ENCODE data around the gene DRD4. TPM values are rescaled to one million over a fixed set of nuclear protein-coding genes. Genes with fewer than 3 reads are reported as not detected.

Gene DRD4
- total RNA-seq, 2 experiments from 2014 or later, result 0.42 to 0.76 TPM

DNA sequence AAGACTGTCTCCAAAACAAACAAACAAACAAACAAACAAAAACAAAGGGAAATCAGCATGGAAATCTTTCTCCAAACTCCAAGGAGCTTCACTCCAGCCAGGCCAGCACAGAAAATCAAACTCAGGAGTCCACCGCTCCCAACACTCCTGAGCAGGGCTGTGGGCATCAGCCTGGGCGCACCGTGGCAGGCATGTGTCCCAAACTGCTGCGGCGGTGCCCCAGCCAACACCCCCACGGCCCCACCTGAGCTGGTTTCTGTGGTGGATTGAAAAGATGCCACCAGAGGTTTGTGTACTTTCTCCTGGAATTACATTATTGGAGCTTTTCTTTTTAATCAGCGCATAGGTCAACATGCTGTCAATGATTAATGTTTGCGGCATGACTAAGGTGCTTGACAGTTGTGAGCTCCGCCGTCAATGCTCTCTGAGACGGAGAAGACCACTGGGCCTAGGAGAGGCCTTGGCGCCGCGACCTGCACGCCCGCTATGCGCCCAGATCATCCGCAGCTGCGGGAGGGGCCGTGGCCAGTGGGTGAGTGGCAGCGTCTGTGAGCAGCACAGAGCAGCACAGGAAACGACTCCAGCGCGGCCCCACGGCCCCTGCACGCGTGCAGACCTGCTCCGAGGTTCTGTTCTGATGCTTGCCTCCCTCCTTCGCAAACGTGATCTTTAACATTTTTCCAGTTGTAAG lies 18.1 kb downstream of the DRD4 start:
- H3K27ac Mint-ChIP-seq, result no peak overlapping the region
- DNase-seq (no peak), ATAC-seq (no peak)
- no peaks in the 10 kb centered on the region for H3K4me1 Mint-ChIP-seq (ENCODE audit: low read depth)
- H3K9me3 Mint-ChIP-seq (ENCODE audit: insufficient read depth), result no peaks in the 10 kb centered on the region
- H3K27me3 Mint-ChIP-seq (ENCODE audit: low read depth), result no peaks in the 10 kb centered on the region
- ChIA-PET POLR2A (no interaction called here), CTCF (interaction anchor here (1.6 kb wide), 1 partner anchor 68 kb away, joined by 5 read pairs; no protein-coding TSS in a partner anchor)
- no peak overlapping the region for H3K4me3 Mint-ChIP-seq
- peaks cover 6% of the 10 kb centered on the region for H3K36me3 Mint-ChIP-seq (ENCODE audit: low read depth)

DNA sequence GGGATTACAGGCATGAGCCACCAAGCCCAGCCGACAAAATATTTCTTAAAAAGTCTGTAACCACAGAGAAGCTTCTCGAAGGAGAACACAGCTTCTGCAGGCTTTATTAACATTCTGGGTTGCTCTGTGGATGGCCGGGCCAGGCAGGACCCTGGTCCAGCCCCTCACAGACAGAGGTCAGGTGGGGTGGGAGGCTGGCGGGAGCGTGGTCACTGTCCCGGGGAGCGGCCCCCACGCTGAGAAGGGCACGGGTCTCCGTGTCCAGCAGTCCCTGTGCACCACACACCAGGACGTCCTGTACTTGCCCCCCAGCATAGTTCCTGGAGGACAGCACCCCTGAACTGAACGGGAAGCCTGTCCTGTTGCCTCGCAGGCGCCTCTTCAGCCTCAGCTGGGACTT lies 19.4 kb downstream of the DRD4 start:
- Mint-ChIP-seq H3K4me3 (no peak overlapping the region), H3K27me3 (ENCODE audit: low read depth) (no peaks in the 10 kb centered on the region), H3K4me1 (ENCODE audit: low read depth) (no peaks in the 10 kb centered on the region), H3K36me3 (ENCODE audit: low read depth) (peaks cover 4% of the 10 kb centered on the region), H3K27ac (no peak overlapping the region), H3K9me3 (ENCODE audit: insufficient read depth) (no peaks in the 10 kb centered on the region)
- DNase-seq (no peak), ATAC-seq (no peak)
- ChIA-PET CTCF (interaction anchor here (1.6 kb wide), 1 partner anchor 66 kb away, joined by 5 read pairs; no protein-coding TSS in a partner anchor), POLR2A (no interaction called here)

- CTCF ChIA-PET, result interaction anchor here (1.6 kb wide), 1 partner anchor 66 kb away, joined by 5 read pairs; no protein-coding TSS in a partner anchor
- ATAC-seq, result no peak
- H3K27ac Mint-ChIP-seq, result no peak overlapping the region
- no peaks in the 10 kb centered on the region for H3K27me3 Mint-ChIP-seq (ENCODE audit: low read depth)
- H3K9me3 Mint-ChIP-seq (ENCODE audit: insufficient read depth), result no peaks in the 10 kb centered on the region
- peaks cover 4% of the 10 kb centered on the region for H3K36me3 Mint-ChIP-seq (ENCODE audit: low read depth)
- no peak for DNase-seq
- H3K4me3 Mint-ChIP-seq, result no peak overlapping the region
- no peaks in the 10 kb centered on the region for H3K4me1 Mint-ChIP-seq (ENCODE audit: low read depth)
- POLR2A ChIA-PET, result no interaction called here
Measured at GRCh38 chr11:656866-657265, 19.8 kb downstream of the DRD4 start.

GRCh38 chr11:657691-658126 lies 20.6 kb downstream of the DRD4 start:
- ATAC-seq, result no peak
- ChIA-PET POLR2A (no interaction called here), CTCF (no interaction called here)
- H3K4me3 Mint-ChIP-seq, result no peak overlapping the region
- no peak for DNase-seq
- H3K9me3 Mint-ChIP-seq (ENCODE audit: insufficient read depth), result no peaks in the 10 kb centered on the region
- peaks cover 3% of the 10 kb centered on the region for H3K4me1 Mint-ChIP-seq (ENCODE audit: low read depth)
- H3K36me3 Mint-ChIP-seq (ENCODE audit: low read depth), result peaks cover 5% of the 10 kb centered on the region
- H3K27me3 Mint-ChIP-seq (ENCODE audit: low read depth), result no peaks in the 10 kb centered on the region
- H3K27ac Mint-ChIP-seq, result no peak overlapping the region

GRCh38 chr11:659532-660085 lies 22.5 kb downstream of the DRD4 start:
- Mint-ChIP-seq H3K36me3 (ENCODE audit: low read depth) (peaks cover 10% of the 10 kb centered on the region), H3K27me3 (ENCODE audit: low read depth) (no peaks in the 10 kb centered on the region), H3K9me3 (ENCODE audit: insufficient read depth) (no peaks in the 10 kb centered on the region), H3K27ac (no peak overlapping the region), H3K4me3 (no peak overlapping the region), H3K4me1 (ENCODE audit: low read depth) (peaks cover 5% of the 10 kb centered on the region)
- DNase-seq (no peak), ATAC-seq (no peak)
- POLR2A ChIA-PET, result interaction anchor here (0.7 kb wide), 1 partner anchor 329 kb away, joined by 5 read pairs; no protein-coding TSS in a partner anchor
- CTCF ChIA-PET, result no interaction called here

GRCh38 chr11:660281-660680 lies 23.2 kb downstream of the DRD4 start:
- Mint-ChIP-seq H3K4me1 (ENCODE audit: low read depth) (peaks cover 5% of the 10 kb centered on the region), H3K27me3 (ENCODE audit: low read depth) (no peaks in the 10 kb centered on the region), H3K4me3 (no peak overlapping the region), H3K27ac (no peak overlapping the region), H3K36me3 (ENCODE audit: low read depth) (peaks cover 9% of the 10 kb centered on the region), H3K9me3 (ENCODE audit: insufficient read depth) (no peaks in the 10 kb centered on the region)
- DNase-seq, result no peak
- ATAC-seq, result no peak
- POLR2A ChIA-PET, result interaction anchor here (1.0 kb wide), 1 partner anchor 71 kb away, joined by 3 read pairs; no protein-coding TSS in a partner anchor
- CTCF ChIA-PET, result no interaction called here

- H3K9me3 Mint-ChIP-seq (ENCODE audit: insufficient read depth), result no peaks in the 10 kb centered on the region
- POLR2A ChIA-PET, result interaction anchor here (1.0 kb wide), 1 partner anchor 72 kb away, joined by 3 read pairs; no protein-coding TSS in a partner anchor
- no peak for ATAC-seq
Measured at GRCh38 chr11:660681-661444, 23.8 kb downstream of the DRD4 start.

DNA sequence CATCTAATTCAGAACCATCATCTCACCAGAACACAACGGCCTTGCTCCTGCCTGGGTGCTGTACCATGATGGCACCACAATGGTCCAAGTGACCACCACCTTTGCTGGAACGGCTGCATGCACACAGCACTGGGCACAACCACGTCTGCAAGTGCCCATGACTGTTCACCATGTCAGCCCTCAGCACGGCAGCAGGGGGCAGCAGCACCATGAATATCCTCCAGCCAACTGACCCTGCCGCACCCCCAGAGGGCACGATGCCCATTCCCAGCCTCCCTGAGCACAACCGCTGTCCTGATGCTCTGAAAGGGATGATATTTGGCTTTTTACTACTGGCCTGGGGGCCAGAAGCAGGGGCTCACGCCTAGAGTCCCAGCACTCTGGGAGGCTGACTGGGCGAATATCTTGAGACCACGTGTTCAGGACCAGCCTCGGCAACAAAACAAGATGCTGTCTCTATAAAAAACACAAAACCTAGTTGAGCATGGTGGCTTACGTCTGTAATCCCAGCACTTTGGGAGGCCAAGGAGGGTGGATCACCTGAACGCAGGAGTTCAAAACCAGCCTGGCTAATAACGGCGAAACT lies 25.7 kb downstream of the DRD4 start:
- Mint-ChIP-seq H3K9me3 (ENCODE audit: insufficient read depth) (no peaks in the 10 kb centered on the region), H3K36me3 (ENCODE audit: low read depth) (peaks cover 13% of the 10 kb centered on the region), H3K27me3 (ENCODE audit: low read depth) (no peaks in the 10 kb centered on the region), H3K27ac (no peak overlapping the region), H3K4me1 (ENCODE audit: low read depth) (peaks cover 5% of the 10 kb centered on the region), H3K4me3 (no peak overlapping the region)
- ATAC-seq, result peak; percentile 74
- ChIA-PET CTCF (interaction anchor here (0.6 to 2.2 kb wide), 9 partner anchors 11 to 113 kb away, joined by 3 to 8 read pairs (median 4); partner anchors contain the start of gene TALDO1), POLR2A (no interaction called here)
- DNase-seq, result peak; percentile 54

More at GRCh38 chr11:660681-661444, 23.8 kb downstream of the DRD4 start:
- no peak overlapping the region for H3K4me3 Mint-ChIP-seq
- no peak overlapping the region for H3K27ac Mint-ChIP-seq
- H3K4me1 Mint-ChIP-seq (ENCODE audit: low read depth), result peaks cover 5% of the 10 kb centered on the region
- no peak for DNase-seq
- H3K36me3 Mint-ChIP-seq (ENCODE audit: low read depth), result peaks cover 10% of the 10 kb centered on the region
- H3K27me3 Mint-ChIP-seq (ENCODE audit: low read depth), result no peaks in the 10 kb centered on the region
- CTCF ChIA-PET, result interaction anchor here (1.1 kb wide), 1 partner anchor 62 kb away, joined by 3 read pairs; no protein-coding TSS in a partner anchor

DNA sequence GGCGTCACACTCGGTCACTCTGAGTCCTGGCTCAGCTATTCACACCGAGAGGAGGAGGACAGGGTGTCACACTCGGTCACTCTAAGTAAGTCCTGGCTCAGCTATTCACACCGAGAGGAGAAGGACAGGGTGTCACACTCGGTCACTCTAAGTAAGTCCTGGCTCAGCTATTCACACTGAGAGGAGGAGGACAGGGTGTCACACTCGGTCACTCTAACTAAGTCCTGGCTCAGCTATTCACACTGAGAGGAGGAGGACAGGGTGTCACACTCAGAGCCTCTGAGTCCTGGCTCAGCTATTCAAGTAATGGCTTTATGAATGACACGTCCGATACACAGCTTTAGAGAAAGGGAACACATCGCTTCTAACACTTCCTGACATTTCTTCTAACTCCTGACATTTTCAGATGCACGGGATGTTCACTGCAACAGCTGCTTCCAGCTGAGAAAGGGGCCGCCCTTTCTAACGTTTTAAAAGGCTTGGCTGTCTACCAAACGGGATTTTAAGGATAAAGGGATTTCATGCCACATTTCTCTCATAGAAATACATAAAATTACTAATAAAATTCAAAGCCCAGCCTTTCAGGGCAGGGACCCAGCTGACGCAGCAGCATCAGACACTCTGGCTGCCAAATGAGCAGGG lies 28.1 kb downstream of the DRD4 start:
- DNase-seq (no peak), ATAC-seq (no peak)
- Mint-ChIP-seq H3K4me1 (ENCODE audit: low read depth) (peaks cover 5% of the 10 kb centered on the region), H3K27ac (no peak overlapping the region), H3K27me3 (ENCODE audit: low read depth) (no peaks in the 10 kb centered on the region), H3K36me3 (ENCODE audit: low read depth) (peaks cover 17% of the 10 kb centered on the region), H3K9me3 (ENCODE audit: insufficient read depth) (no peaks in the 10 kb centered on the region), H3K4me3 (no peak overlapping the region)
- ChIA-PET POLR2A (no interaction called here), CTCF (interaction anchor here (0.9 to 1.0 kb wide), 2 partner anchors 9 to 57 kb away, joined by 3 to 4 read pairs; no protein-coding TSS in a partner anchor)

DNA sequence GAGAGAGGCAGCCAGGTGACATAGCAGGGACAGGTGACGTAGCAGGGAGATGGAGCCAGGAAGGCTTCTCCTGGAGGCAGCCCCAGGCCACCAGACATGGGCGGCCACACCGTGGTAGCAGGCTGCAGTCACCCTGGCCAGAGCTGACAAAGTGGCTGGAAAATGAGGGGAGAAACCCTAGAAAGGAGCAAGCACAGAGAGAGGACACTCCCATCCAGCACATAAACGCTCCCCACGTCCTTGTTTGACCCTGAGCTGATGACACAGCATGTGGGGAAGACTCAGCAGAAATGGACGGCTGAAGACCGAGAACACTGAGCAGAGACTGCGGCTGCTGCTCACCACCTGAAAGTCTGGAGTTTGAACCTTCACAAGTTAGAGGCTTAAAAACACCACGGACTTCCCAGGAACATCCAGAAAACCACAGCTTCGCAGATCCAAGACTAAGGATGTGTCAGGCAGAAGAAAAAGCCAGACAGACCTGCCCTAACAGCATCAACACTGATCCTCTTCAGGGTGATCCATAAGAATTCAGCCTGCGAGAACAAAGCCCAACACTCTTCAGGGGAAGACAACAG lies 28.7 kb downstream of the DRD4 start:
- no peak for DNase-seq
- H3K36me3 Mint-ChIP-seq (ENCODE audit: low read depth), result peaks cover 17% of the 10 kb centered on the region
- no peak overlapping the region for H3K27ac Mint-ChIP-seq
- no peaks in the 10 kb centered on the region for H3K9me3 Mint-ChIP-seq (ENCODE audit: insufficient read depth)
- H3K4me3 Mint-ChIP-seq, result no peak overlapping the region
- peaks cover 5% of the 10 kb centered on the region for H3K4me1 Mint-ChIP-seq (ENCODE audit: low read depth)
- ATAC-seq, result no peak
- POLR2A ChIA-PET, result no interaction called here
- H3K27me3 Mint-ChIP-seq (ENCODE audit: low read depth), result no peaks in the 10 kb centered on the region
- CTCF ChIA-PET, result interaction anchor here (0.9 to 1.0 kb wide), 2 partner anchors 8 to 57 kb away, joined by 3 to 4 read pairs; no protein-coding TSS in a partner anchor

DNA sequence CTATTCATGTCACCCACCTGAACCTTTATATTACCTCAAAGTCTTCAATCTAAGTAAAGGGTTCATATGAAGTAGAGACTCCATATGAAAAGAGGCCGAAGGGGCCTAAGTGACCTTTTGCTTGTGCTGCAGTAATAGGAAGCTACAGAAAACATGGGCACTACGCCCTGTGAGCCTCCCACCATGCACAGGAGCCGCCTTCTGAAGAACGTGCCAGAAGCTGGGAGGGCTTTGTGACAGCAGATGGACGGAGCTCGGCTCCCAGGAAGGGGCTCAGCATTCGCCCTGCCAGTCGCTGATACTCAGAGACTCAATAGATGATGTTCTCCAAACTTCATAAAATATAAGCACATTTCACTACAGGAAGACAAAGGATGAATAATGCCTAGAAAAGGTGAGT lies 36.8 kb downstream of the DRD4 start:
- Mint-ChIP-seq H3K4me3 (no peak overlapping the region), H3K4me1 (ENCODE audit: low read depth) (no peaks in the 10 kb centered on the region), H3K9me3 (ENCODE audit: insufficient read depth) (no peaks in the 10 kb centered on the region), H3K36me3 (ENCODE audit: low read depth) (peaks cover 28% of the 10 kb centered on the region), H3K27me3 (ENCODE audit: low read depth) (no peaks in the 10 kb centered on the region), H3K27ac (no peak overlapping the region)
- CTCF ChIA-PET, result interaction anchor here (0.9 to 2.3 kb wide), 6 partner anchors 9 to 53 kb away, joined by 3 to 8 read pairs (median 4); partner anchors contain the start of gene TMEM80
- POLR2A ChIA-PET, result no interaction called here
- ATAC-seq (no peak), DNase-seq (no peak)

Measured in activated CD8-positive, alpha-beta T cell treated with anti-CD3 and anti-CD28 coated beads, Interleukin-2, amount 10 ng/mL, durations not matched to agents 7 days and 5 days (primary cell).